Prostate gland (tissue), 2 donors: ENCODE data around the gene COLGALT1. TPM values are rescaled to one million over a fixed set of nuclear protein-coding genes. Genes with fewer than 3 reads are reported as not detected.

Source experiments
- DNase-seq: peaks from one replicate; pipeline ENCODE4 v3.0.0-alpha.2; 2019; ENCODE audit warnings: low spot score
- H3K27ac ChIP-seq, 2 donors: fragments of 200-600 bp; sonication (generic); 2 replicates each; pipeline ENCODE4 v1.5.1; 2017 to 2019
- H3K27me3 ChIP-seq: fragments of 200-600 bp; sonication (generic); replicated peaks from 2 replicates; pipeline ENCODE4 v1.5.1; 2019; ENCODE audit not compliant: insufficient read depth
- H3K36me3 ChIP-seq, 2 donors: fragments of 200-600 bp; sonication (generic); 1 replicate in 1 of 2; 2 replicates in 1 of 2; pipeline versions ENCODE4 v1.5.1 to v1.8.1; 2017 to 2019
- H3K4me1 ChIP-seq: fragments of 200-600 bp; sonication (generic); replicated peaks from 2 replicates; pipeline ENCODE4 v1.5.1; 2019
- H3K4me3 ChIP-seq, 2 donors: fragments of 200-600 bp; sonication (generic); 2 replicates each; pipeline ENCODE4 v1.5.1; 2017 to 2019
- H3K9me3 ChIP-seq: fragments of 200-600 bp; sonication (generic); 2 replicates; pipeline ENCODE4 v1.5.1; 2017
- CTCF ChIP-seq, 4 experiments: fragments of 200-600 bp in 2 of 4; fragments of 450-650 bp in 2 of 4; sonication (generic) in 2 of 4; IDR thresholded peaks; 1 replicate in 3 of 4; 2 replicates in 1 of 4; pipeline ENCODE4 v1.5.1; 2016 to 2019; ENCODE audit warnings: antibody characterized with exemption in 4 of 4, mild to moderate bottlenecking in 2 of 4, moderate library complexity in 2 of 4
- POLR2A ChIP-seq: fragments of 450-650 bp; IDR thresholded peaks from one replicate; pipeline ENCODE4 v1.6.1; 2016; ENCODE audit warnings: antibody characterized with exemption, mild to moderate bottlenecking
- POLR2AphosphoS5 ChIP-seq: sonication (generic); formaldehyde crosslinking; IDR thresholded peaks from one replicate; pipeline ENCODE4 v1.6.1; 2017; ENCODE audit warnings: antibody characterized with exemption
- whole genome bisulfite sequencing: methylation state at CpG from one replicate; pipeline ENCODE4 v1.1.5; 2018; 5-methylcytosine and 5-hydroxymethylcytosine counted together
- intact Hi-C: fragments of 100-400 bp; cut with DNase I; formaldehyde crosslinking; loops from one replicate; pipeline ENCODE4 v1.14.2; 2022
- total RNA-seq, 2 donors: library from RNA; depleted of rRNA; stranded (reverse); fragments of >200 nt; gene quantifications; one replicate each; pipeline ENCODE4 v1.1.0, GENCODE V29; 2016

Gene COLGALT1
- total RNA-seq, 2 donors from 2014 or later = 29.3 to 85.1 TPM

GRCh38 chr19:17615889-17616685, 60.6 kb downstream of the COLGALT1 start:
- no peak for TF ChIP-seq POLR2A
- no peak for TF ChIP-seq POLR2AphosphoS5
- TF ChIP-seq CTCF (IDR thresholded peaks at IDR 0.05) = no peak
- no peak overlapping the region for H3K4me3 ChIP-seq
- H3K36me3 ChIP-seq = no peaks in the 10 kb centered on the region
- H3K27ac ChIP-seq = no peak overlapping the region
- H3K27me3 ChIP-seq = peaks cover 5% of the 10 kb centered on the region
- no peaks in the 10 kb centered on the region for H3K4me1 ChIP-seq
- H3K9me3 ChIP-seq = no peaks in the 10 kb centered on the region
- 23% methylated on average over 25 of the region's 27 CpGs for WGBS
- no peak for DNase-seq
- intact Hi-C loops = no loop called here

- peaks cover 5% of the 10 kb centered on the region for H3K27me3 ChIP-seq
- no peak for TF ChIP-seq POLR2AphosphoS5
- TF ChIP-seq CTCF (IDR thresholded peaks at IDR 0.05) = no peak
- no peak for TF ChIP-seq POLR2A
- H3K27ac ChIP-seq = no peak overlapping the region
- 18% methylated on average over 11 of the region's 11 CpGs for WGBS
- H3K4me1 ChIP-seq = no peaks in the 10 kb centered on the region
- H3K9me3 ChIP-seq = no peaks in the 10 kb centered on the region
- no peaks in the 10 kb centered on the region for H3K36me3 ChIP-seq
- no peak for DNase-seq
- intact Hi-C loops = no loop called here
- H3K4me3 ChIP-seq = no peak overlapping the region
Measured at GRCh38 chr19:17616686-17616960, 61.2 kb downstream of the COLGALT1 start.

GRCh38 chr19:17616961-17617806, 61.7 kb downstream of the COLGALT1 start:
- DNase-seq = no peak
- Histone ChIP-seq H3K27me3 (peaks cover 5% of the 10 kb centered on the region), H3K4me1 (no peaks in the 10 kb centered on the region), H3K4me3 (no peak overlapping the region), H3K27ac (no peak overlapping the region), H3K36me3 (no peaks in the 10 kb centered on the region), H3K9me3 (no peaks in the 10 kb centered on the region)
- 63% methylated on average over 28 of the region's 28 CpGs for WGBS
- intact Hi-C loops = no loop called here
- TF ChIP-seq POLR2A (no peak), POLR2AphosphoS5 (no peak), CTCF (IDR thresholded peaks at IDR 0.05) (no peak)

- no peak for TF ChIP-seq POLR2AphosphoS5
- H3K4me3 ChIP-seq = no peak overlapping the region
- no peak for DNase-seq
- H3K4me1 ChIP-seq = no peaks in the 10 kb centered on the region
- no peaks in the 10 kb centered on the region for H3K36me3 ChIP-seq
- no peaks in the 10 kb centered on the region for H3K9me3 ChIP-seq
- H3K27ac ChIP-seq = no peak overlapping the region
- peaks cover 5% of the 10 kb centered on the region for H3K27me3 ChIP-seq
- WGBS = 87% methylated on average over 7 of the region's 7 CpGs
- intact Hi-C loops = no loop called here
Measured at GRCh38 chr19:17617807-17618192, 62.4 kb downstream of the COLGALT1 start.

GRCh38 chr19:17618281-17618903, 62.9 kb downstream of the COLGALT1 start:
- no peak for DNase-seq
- Histone ChIP-seq H3K4me1 (no peaks in the 10 kb centered on the region), H3K27me3 (peaks cover 5% of the 10 kb centered on the region), H3K9me3 (no peaks in the 10 kb centered on the region), H3K27ac (no peak overlapping the region), H3K4me3 (no peak overlapping the region), H3K36me3 (no peaks in the 10 kb centered on the region)
- no peak for TF ChIP-seq CTCF (IDR thresholded peaks at IDR 0.05)
- TF ChIP-seq POLR2A = no peak
- TF ChIP-seq POLR2AphosphoS5 = no peak
- intact Hi-C loops = no loop called here
- WGBS = 77% methylated on average over 7 of the region's 7 CpGs
